ENCODE measurements around the gene C16orf54. TPM values are rescaled to one million over a fixed set of nuclear protein-coding genes. Genes with fewer than 3 reads are reported as not detected.
"Not testable (repeated sequence)": the region's sequence is repeated elsewhere in the genome, so short reads cannot be mapped to it uniquely, and the experiment has no call there.

C16orf54 gene
- total RNA-seq, 1 experiment from 2014 or later: not detected

GRCh38 chr16:29734786-29735185 lies 11.0 kb downstream of the C16orf54 start:
- peaks cover 11% of the 10 kb centered on the region; the same call in 1 of the 2 replicates for H3F3A ChIP-seq (ENCODE audit: insufficient read depth, low read depth)
- no peaks in the 10 kb centered on the region for H3K9me3 ChIP-seq (ENCODE audit: insufficient read depth, low read depth)
- TF ChIP-seq EZH2 (IDR thresholded peaks at IDR 0.05; ENCODE audit: low read depth): no peak
- no peak for TF ChIP-seq CTCF (conservative IDR thresholded peaks at IDR 0.05)
- peaks cover 8% of the 10 kb centered on the region for H3K4me1 ChIP-seq (replicated peaks; ENCODE audit: insufficient read depth)
- no peaks in the 10 kb centered on the region for H3K79me2 ChIP-seq (ENCODE audit: low read depth)
- H4K20me1 ChIP-seq (ENCODE audit: insufficient read depth): no peaks in the 10 kb centered on the region
- intact Hi-C loops (cut with micrococcal nuclease; ENCODE audit: unreplicated experiment): no loop called here
- no peaks in the 10 kb centered on the region for H3K36me3 ChIP-seq (ENCODE audit: low read depth)
- BruUV-seq (replicated peaks): no TSS peak
- H3K4me3 ChIP-seq: no peak overlapping the region
- no peaks in the 10 kb centered on the region for H3K27me3 ChIP-seq (ENCODE audit: insufficient read depth, low read depth)
- H3K4me2 ChIP-seq: no peak overlapping the region
- CTCF ChIA-PET: interaction anchor here (0.6 kb wide), 1 partner anchor 50 kb away, joined by 19 read pairs; no protein-coding TSS in a partner anchor
- no peak overlapping the region for H2AFZ ChIP-seq
- no peaks in the 10 kb centered on the region for H3K9me2 ChIP-seq (ENCODE audit: insufficient read depth)
- POLR2A ChIA-PET (ENCODE audit: unreplicated experiment): no interaction called here
- H3K27ac ChIP-seq: no peak overlapping the region
- no peak for DNase-seq

GRCh38 chr16:29731768-29732601 lies 13.8 kb downstream of the C16orf54 start:
- H4K20me1 ChIP-seq (ENCODE audit: insufficient read depth); H3F3A ChIP-seq (ENCODE audit: insufficient read depth, low read depth); H3K9me3 ChIP-seq (ENCODE audit: insufficient read depth, low read depth); BruUV-seq (replicated peaks); H3K79me2 ChIP-seq (ENCODE audit: low read depth); DNase-seq; H3K27ac ChIP-seq; H3K36me3 ChIP-seq (ENCODE audit: low read depth); H3K27me3 ChIP-seq (ENCODE audit: insufficient read depth, low read depth); H3K4me1 ChIP-seq (replicated peaks; ENCODE audit: insufficient read depth); H3K9me2 ChIP-seq (ENCODE audit: insufficient read depth); intact Hi-C loops (cut with micrococcal nuclease; ENCODE audit: unreplicated experiment); H3K4me2 ChIP-seq; H2AFZ ChIP-seq; H3K4me3 ChIP-seq: not testable (repeated sequence)
- CTCF ChIA-PET: interaction anchor here (0.6 to 1.4 kb wide), 2 partner anchors 10 to 60 kb away, joined by 4 to 6 read pairs; no protein-coding TSS in a partner anchor
- POLR2A ChIA-PET (ENCODE audit: unreplicated experiment): interaction anchor here (0.7 kb wide), 1 partner anchor 87 kb away, joined by 13 read pairs; no protein-coding TSS in a partner anchor

- no peaks in the 10 kb centered on the region for H4K20me1 ChIP-seq (ENCODE audit: insufficient read depth)
- no peaks in the 10 kb centered on the region for H3K9me2 ChIP-seq (ENCODE audit: insufficient read depth)
- POLR2A ChIA-PET (ENCODE audit: unreplicated experiment): interaction anchor here (0.7 kb wide), 1 partner anchor 335 kb away, joined by 5 read pairs; the partner anchor contains the start of gene ALDOA
- DNase-seq: no peak
- H3F3A ChIP-seq (ENCODE audit: insufficient read depth, low read depth): no peaks in the 10 kb centered on the region
- CTCF ChIA-PET: interaction anchor here (0.6 kb wide), 1 partner anchor 232 kb away, joined by 3 read pairs; no protein-coding TSS in a partner anchor
- H3K9me3 ChIP-seq (ENCODE audit: insufficient read depth, low read depth): no peaks in the 10 kb centered on the region
- no peaks in the 10 kb centered on the region for H3K27me3 ChIP-seq (ENCODE audit: insufficient read depth, low read depth)
- TF ChIP-seq CTCF (conservative IDR thresholded peaks at IDR 0.05) (no peak), EZH2 (IDR thresholded peaks at IDR 0.05; ENCODE audit: low read depth) (no peak)
- no peak overlapping the region for H3K27ac ChIP-seq
- H3K36me3 ChIP-seq (ENCODE audit: low read depth): no peaks in the 10 kb centered on the region
- BruUV-seq (replicated peaks): no TSS peak
- H3K79me2 ChIP-seq (ENCODE audit: low read depth): no peaks in the 10 kb centered on the region
- intact Hi-C loops (cut with micrococcal nuclease; ENCODE audit: unreplicated experiment): no loop called here
- H3K4me1 ChIP-seq (replicated peaks; ENCODE audit: insufficient read depth): no peaks in the 10 kb centered on the region
- H3K4me2 ChIP-seq: no peak overlapping the region
- H2AFZ ChIP-seq: no peak overlapping the region
- no peak overlapping the region for H3K4me3 ChIP-seq
These were observed 15.1 kb downstream of the C16orf54 start for GRCh38 chr16:29730649-29731048.

Data from PC-9 (cell line).